Neural cell (in vitro differentiated cells): ENCODE results near the gene RASGRP1. TPM values are rescaled to one million over a fixed set of nuclear protein-coding genes. Genes with fewer than 3 reads are reported as not detected.

Experiments used
- H2AFZ ChIP-seq: fragments of 200-600, 300-800 bp; sonication (generic), shearing (Covaris generic); 2 replicates; pipeline ENCODE4 v1.6.0; 2014; ENCODE audit warnings: low read depth, mild to moderate bottlenecking, antibody characterized with exemption, low read length, moderate library complexity
- H3F3A ChIP-seq: fragments of 200-600 bp; shearing (Covaris generic); 2 replicates; pipeline ENCODE4 v1.6.1; 2016; ENCODE audit warnings: mild to moderate bottlenecking, moderate library complexity, mixed read lengths, antibody characterized with exemption, low read length; ENCODE audit not compliant: insufficient read depth, poor library complexity, severe bottlenecking
- H3K27ac ChIP-seq: fragments of 200-600, 300-800 bp; sonication (generic), shearing (Covaris generic); 2 replicates; pipeline ENCODE4 v1.5.1; 2014; ENCODE audit warnings: mild to moderate bottlenecking, low read length, moderate library complexity
- H3K27me3 ChIP-seq: fragments of 300-800, 200-600 bp; sonication (generic), shearing (Covaris generic); 2 replicates; pipeline ENCODE4 v1.6.0; 2014; ENCODE audit warnings: mild to moderate bottlenecking, low read depth, low read length, moderate library complexity; ENCODE audit not compliant: insufficient read depth
- H3K36me3 ChIP-seq: fragments of 300-800, 200-600 bp; sonication (generic), shearing (Covaris generic); 2 replicates; pipeline ENCODE4 v1.5.1; 2014; ENCODE audit warnings: mild to moderate bottlenecking, antibody characterized with exemption, low read length, moderate library complexity; ENCODE audit not compliant: insufficient read depth
- H3K4me2 ChIP-seq: fragments of 300-800, 200-600 bp; sonication (generic), shearing (Covaris generic); 2 replicates; pipeline ENCODE4 v1.6.0; 2014; ENCODE audit warnings: mild to moderate bottlenecking, low read length
- H3K4me3 ChIP-seq: fragments of 300-800, 200-600 bp; sonication (generic), shearing (Covaris generic); 2 replicates; pipeline ENCODE4 v1.5.1; 2014; ENCODE audit warnings: mild to moderate bottlenecking, low read length, moderate library complexity
- H3K79me2 ChIP-seq: fragments of 200-600 bp; shearing (Covaris generic); replicated peaks from 2 replicates; pipeline ENCODE4 v1.6.0; 2014; ENCODE audit warnings: mild to moderate bottlenecking, low read length, moderate library complexity; ENCODE audit not compliant: insufficient read depth
- H3K9ac ChIP-seq: fragments of 300-800, 200-600 bp; sonication (generic), shearing (Covaris generic); 2 replicates; pipeline ENCODE4 v1.6.1; 2016; ENCODE audit warnings: mild to moderate bottlenecking, low read length, mixed read lengths
- H3K9me2 ChIP-seq: fragments of 200-600 bp; shearing (Covaris generic); 2 replicates; pipeline ENCODE4 v1.6.1; 2016; ENCODE audit warnings: mild to moderate bottlenecking, low read length, mixed read lengths; ENCODE audit not compliant: insufficient read depth
- H3K9me3 ChIP-seq: fragments of 200-600, 300-800 bp; sonication (generic), shearing (Covaris generic); 2 replicates; pipeline ENCODE4 v1.6.1; 2016; ENCODE audit warnings: mild to moderate bottlenecking, mixed run types, low read length, moderate library complexity, mixed read lengths
- H4K20me1 ChIP-seq: fragments of 200-600 bp; shearing (Covaris generic); 2 replicates; pipeline ENCODE4 v1.6.1; 2016; ENCODE audit warnings: mild to moderate bottlenecking, mixed run types; ENCODE audit not compliant: insufficient read depth
- EP300 ChIP-seq: fragments of 450-650 bp; conservative IDR thresholded peaks from 2 replicates; pipeline ENCODE4 v1.6.1; 2014; ENCODE audit warnings: antibody characterized with exemption, mild to moderate bottlenecking, moderate library complexity; ENCODE audit not compliant: poor library complexity, severe bottlenecking
- EZH2 ChIP-seq: fragments of 200-600, 300-800 bp; shearing (Covaris generic), sonication (generic); IDR thresholded peaks from 2 replicates; pipeline ENCODE4 v1.6.1; 2014; ENCODE audit warnings: antibody characterized with exemption, low read length, borderline replicate concordance, mild to moderate bottlenecking; ENCODE audit not compliant: insufficient read depth, poor library complexity, severe bottlenecking
- MXI1 ChIP-seq: fragments of 450-650 bp; conservative IDR thresholded peaks from 2 replicates; pipeline ENCODE4 v1.6.1; 2014; ENCODE audit warnings: antibody characterized with exemption, mild to moderate bottlenecking; ENCODE audit not compliant: poor library complexity, severe bottlenecking
- POLR2AphosphoS5 ChIP-seq: IDR thresholded peaks from 2 replicates; pipeline ENCODE4 v1.6.1; 2012
- RAD21 ChIP-seq: fragments of 450-650 bp; conservative IDR thresholded peaks from 2 replicates; pipeline ENCODE4 v1.6.1; 2014; ENCODE audit warnings: antibody characterized with exemption, mild to moderate bottlenecking, moderate library complexity
- SMC3 ChIP-seq: fragments of 450-650 bp; conservative IDR thresholded peaks from 2 replicates; pipeline ENCODE4 v1.6.1; 2014; ENCODE audit warnings: antibody characterized with exemption, mild to moderate bottlenecking, moderate library complexity; ENCODE audit not compliant: poor library complexity
- TAF1 ChIP-seq: IDR thresholded peaks from 2 replicates; pipeline ENCODE4 v1.6.1; 2012; ENCODE audit warnings: low read depth
- polyA plus RNA-seq: library from polyadenylated mRNA; depleted of rRNA; stranded (reverse); fragments of >200 nt; gene quantifications from 2 replicates; pipeline ENCODE4 v1.2.3, GENCODE V29; 2014
- TF ChIP-seq, protein P1 (sequence below): fragments of 450-650 bp; IDR thresholded peaks from 2 replicates; pipeline ENCODE4 v1.5.1; 2014; ENCODE audit warnings: antibody characterized with exemption, mild to moderate bottlenecking, moderate library complexity; ENCODE audit not compliant: poor library complexity, severe bottlenecking
- TF ChIP-seq, protein P2 (sequence below): IDR thresholded peaks from 2 replicates; pipeline ENCODE4 v1.6.1; 2012; ENCODE audit warnings: borderline replicate concordance

Gene RASGRP1
- polyA plus RNA-seq, 1 donor from 2014 or later, result 3.1 TPM

DNA sequence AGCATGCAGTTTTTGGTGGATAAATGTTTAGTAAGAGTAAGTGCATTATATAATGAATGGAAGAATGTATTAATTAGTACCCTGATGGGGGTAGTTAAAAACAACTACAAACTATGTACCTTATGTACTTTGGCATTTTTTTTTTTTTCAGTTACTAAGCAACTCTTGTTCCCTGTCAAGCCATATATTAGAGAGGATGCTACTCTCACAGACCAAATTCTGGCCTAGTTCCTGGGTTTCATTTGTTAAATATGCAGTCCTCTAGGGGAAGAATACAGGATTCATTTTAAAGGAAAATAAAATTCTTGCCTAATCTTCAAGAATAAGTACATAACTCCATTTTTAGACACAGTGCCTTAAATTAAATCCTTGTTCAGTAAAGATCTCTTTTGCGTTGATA lies 93.8 kb downstream of the RASGRP1 start:
- TF ChIP-seq EP300, result no peak
- no peak for TF ChIP-seq POLR2AphosphoS5
- TF ChIP-seq, protein P1, sequence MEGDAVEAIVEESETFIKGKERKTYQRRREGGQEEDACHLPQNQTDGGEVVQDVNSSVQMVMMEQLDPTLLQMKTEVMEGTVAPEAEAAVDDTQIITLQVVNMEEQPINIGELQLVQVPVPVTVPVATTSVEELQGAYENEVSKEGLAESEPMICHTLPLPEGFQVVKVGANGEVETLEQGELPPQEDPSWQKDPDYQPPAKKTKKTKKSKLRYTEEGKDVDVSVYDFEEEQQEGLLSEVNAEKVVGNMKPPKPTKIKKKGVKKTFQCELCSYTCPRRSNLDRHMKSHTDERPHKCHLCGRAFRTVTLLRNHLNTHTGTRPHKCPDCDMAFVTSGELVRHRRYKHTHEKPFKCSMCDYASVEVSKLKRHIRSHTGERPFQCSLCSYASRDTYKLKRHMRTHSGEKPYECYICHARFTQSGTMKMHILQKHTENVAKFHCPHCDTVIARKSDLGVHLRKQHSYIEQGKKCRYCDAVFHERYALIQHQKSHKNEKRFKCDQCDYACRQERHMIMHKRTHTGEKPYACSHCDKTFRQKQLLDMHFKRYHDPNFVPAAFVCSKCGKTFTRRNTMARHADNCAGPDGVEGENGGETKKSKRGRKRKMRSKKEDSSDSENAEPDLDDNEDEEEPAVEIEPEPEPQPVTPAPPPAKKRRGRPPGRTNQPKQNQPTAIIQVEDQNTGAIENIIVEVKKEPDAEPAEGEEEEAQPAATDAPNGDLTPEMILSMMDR, result no peak
- TF ChIP-seq RAD21, result no peak
- no peak for TF ChIP-seq EZH2
- no peak for TF ChIP-seq MXI1
- TF ChIP-seq SMC3, result no peak
- TF ChIP-seq TAF1, result no peak
- TF ChIP-seq, protein P2, sequence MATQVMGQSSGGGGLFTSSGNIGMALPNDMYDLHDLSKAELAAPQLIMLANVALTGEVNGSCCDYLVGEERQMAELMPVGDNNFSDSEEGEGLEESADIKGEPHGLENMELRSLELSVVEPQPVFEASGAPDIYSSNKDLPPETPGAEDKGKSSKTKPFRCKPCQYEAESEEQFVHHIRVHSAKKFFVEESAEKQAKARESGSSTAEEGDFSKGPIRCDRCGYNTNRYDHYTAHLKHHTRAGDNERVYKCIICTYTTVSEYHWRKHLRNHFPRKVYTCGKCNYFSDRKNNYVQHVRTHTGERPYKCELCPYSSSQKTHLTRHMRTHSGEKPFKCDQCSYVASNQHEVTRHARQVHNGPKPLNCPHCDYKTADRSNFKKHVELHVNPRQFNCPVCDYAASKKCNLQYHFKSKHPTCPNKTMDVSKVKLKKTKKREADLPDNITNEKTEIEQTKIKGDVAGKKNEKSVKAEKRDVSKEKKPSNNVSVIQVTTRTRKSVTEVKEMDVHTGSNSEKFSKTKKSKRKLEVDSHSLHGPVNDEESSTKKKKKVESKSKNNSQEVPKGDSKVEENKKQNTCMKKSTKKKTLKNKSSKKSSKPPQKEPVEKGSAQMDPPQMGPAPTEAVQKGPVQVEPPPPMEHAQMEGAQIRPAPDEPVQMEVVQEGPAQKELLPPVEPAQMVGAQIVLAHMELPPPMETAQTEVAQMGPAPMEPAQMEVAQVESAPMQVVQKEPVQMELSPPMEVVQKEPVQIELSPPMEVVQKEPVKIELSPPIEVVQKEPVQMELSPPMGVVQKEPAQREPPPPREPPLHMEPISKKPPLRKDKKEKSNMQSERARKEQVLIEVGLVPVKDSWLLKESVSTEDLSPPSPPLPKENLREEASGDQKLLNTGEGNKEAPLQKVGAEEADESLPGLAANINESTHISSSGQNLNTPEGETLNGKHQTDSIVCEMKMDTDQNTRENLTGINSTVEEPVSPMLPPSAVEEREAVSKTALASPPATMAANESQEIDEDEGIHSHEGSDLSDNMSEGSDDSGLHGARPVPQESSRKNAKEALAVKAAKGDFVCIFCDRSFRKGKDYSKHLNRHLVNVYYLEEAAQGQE, result no peak
- no peaks in the 10 kb centered on the region for H3F3A ChIP-seq

DNA sequence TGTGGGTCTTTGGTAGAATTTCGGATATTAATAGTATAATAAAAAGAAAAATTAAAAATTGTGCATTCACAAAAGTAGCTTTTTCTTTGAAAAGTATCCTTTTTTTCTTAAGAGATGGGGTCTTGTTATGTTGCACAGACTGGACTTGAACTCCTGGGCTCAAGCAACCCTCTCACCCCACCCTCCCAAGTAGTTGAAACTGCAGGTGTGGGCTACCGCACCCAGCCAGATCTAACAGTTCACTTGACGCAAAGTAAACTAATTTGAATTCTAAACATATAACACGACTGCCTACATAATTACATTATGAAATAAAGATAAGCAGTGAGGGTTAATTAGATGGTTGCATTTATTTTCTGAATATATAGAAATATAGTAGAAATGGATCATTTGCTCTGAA lies 99.9 kb downstream of the RASGRP1 start:
- no peak overlapping the region for H3K4me3 ChIP-seq
- no peak overlapping the region for H3K4me2 ChIP-seq
- no peaks in the 10 kb centered on the region for H4K20me1 ChIP-seq
- no peaks in the 10 kb centered on the region for H3K36me3 ChIP-seq
- peaks cover 19% of the 10 kb centered on the region for H3K79me2 ChIP-seq
- no peak overlapping the region for H2AFZ ChIP-seq
- TF ChIP-seq, protein P1, result no peak
- no peak for TF ChIP-seq EP300
- TF ChIP-seq MXI1, result no peak
- TF ChIP-seq, protein P2, result no peak
- no peak for TF ChIP-seq RAD21
- TF ChIP-seq TAF1, result no peak
- TF ChIP-seq POLR2AphosphoS5, result no peak
- no peak for TF ChIP-seq EZH2
- no peak for TF ChIP-seq SMC3
- H3F3A ChIP-seq, result no peaks in the 10 kb centered on the region
- no peaks in the 10 kb centered on the region for H3K27me3 ChIP-seq
- H3K9ac ChIP-seq, result no peak overlapping the region
- no peaks in the 10 kb centered on the region for H3K9me2 ChIP-seq
- H3K9me3 ChIP-seq, result no peaks in the 10 kb centered on the region
- H3K27ac ChIP-seq, result no peak overlapping the region

More for the DNA sequence above, 93.8 kb downstream of the RASGRP1 start:
- Histone ChIP-seq H3K9ac (no peak overlapping the region), H2AFZ (no peak overlapping the region), H3K4me3 (no peak overlapping the region), H3K9me3 (no peaks in the 10 kb centered on the region), H3K27ac (no peak overlapping the region), H4K20me1 (no peaks in the 10 kb centered on the region), H3K9me2 (no peaks in the 10 kb centered on the region), H3K36me3 (peaks cover 5% of the 10 kb centered on the region), H3K4me2 (no peak overlapping the region), H3K79me2 (no peaks in the 10 kb centered on the region), H3K27me3 (no peaks in the 10 kb centered on the region)
